EL (cell line): ENCODE results near the gene SMIM20.
"Not testable (repeated sequence)": the region's sequence is repeated elsewhere in the genome, so short reads cannot be mapped to it uniquely, and the experiment has no call there.

Experiments used
- DNase-seq: peaks from one replicate; pipeline ENCODE4 v3.0.0-alpha.2; 2016

The SMIM20 gene

DNA sequence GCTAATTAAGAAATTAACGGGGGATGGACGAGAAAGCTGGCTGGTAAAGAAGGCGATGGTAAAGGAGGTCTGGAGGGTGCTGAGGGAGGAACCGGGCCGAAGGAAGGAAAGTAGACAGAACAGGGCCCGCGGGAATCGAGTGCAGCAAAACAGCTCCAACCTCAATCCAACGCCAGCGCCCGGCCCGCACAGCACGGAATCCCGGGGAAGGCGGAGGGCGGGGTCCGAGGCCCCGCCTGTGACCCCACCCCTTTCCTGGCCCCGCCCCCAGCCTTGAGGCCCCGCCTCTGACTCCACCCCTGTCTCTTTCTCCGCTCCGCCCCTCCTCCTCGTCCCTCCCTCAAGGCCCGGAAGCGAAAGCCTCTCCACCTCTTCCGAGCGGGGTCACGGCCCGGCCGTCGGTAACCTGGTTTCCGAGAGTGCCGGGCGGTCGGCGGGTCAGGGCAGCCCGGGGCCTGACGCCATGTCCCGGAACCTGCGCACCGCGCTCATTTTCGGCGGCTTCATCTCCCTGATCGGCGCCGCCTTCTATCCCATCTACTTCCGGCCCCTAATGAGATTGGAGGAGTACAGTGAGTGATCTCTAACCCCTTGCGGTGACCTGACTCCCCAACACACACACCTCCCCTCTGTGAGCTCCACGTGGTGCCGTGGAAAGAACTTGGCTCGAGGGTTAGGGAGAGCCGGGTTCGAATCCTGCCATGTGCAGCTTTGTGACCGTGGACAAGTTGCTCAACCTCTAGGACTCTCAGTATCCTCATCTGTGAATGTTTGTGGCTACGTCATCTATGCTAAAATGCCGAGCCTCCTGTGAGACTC, at the start of gene SMIM20:
SMIM20 (plus strand) TSS at position 370 of the 819 bp plus-strand sequence; CDS start at position 464, 94 bp downstream.
- peak; percentile 85 for DNase-seq

DNA sequence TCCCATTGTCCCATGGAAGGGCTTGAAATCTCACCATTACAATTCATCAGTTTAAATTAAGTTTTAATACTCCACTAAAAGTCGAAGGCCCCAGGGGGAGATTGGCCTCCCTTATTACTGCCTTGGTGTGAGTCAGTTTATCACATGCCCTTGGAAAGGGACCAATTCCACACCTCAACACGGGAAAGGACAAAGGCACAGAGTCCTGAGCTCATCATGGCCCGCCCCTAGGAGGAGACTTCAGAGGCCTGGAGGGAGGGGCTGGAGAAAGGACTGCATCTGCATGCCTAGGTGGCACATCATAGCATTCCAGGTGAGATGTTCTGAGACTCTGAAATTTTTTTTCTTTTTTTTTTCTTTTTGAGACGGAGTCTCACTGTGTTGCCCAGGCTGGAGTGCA, 48.4 kb upstream of the SMIM20 start:
- DNase-seq: no peak

DNA sequence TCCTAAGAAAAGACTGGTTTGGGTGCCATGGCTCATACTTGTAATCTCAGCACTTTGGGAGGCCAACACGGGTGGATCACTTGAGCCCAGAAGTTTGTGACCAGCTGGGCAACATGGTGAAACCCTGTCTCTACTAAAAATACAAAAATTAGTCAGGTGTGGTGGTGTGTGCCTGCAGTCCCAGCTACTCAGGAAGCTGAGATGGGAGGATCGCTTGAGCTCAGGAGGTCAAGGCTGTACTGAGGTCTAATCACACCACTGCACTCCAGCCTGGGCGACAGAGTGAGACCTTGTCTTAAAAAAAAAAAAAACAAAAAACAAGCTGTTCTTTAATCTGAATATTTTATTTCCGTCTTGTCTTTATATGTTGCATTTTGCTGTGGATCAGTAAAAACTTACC, 47.6 kb upstream of the SMIM20 start:
- not testable (repeated sequence) for DNase-seq

DNA sequence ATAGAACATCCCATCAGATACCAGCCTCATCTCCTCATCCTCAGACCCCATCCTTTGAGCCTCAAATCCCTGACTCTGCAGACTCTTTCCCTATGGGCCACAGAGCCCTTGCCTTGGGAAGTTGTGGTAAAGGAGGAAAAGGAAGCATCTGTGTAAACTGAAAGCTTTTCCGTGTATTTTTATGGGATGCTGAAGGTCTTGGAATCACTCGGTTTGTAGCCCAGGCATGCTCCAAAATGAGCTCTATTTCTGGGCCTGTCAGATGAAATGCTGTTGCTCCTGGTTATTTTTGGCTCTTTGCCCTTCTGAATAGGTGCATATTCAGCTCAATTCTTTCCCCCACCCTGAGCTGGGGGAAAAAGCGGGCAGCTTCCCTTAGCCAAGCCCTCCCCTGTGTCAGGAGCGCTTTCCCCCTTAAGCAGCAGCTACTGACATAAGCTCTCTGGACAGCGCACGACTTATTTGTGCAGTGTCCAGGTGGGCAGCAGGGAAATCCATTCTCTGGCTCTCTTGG, 46.2 kb upstream of the SMIM20 start:
- no peak for DNase-seq

DNA sequence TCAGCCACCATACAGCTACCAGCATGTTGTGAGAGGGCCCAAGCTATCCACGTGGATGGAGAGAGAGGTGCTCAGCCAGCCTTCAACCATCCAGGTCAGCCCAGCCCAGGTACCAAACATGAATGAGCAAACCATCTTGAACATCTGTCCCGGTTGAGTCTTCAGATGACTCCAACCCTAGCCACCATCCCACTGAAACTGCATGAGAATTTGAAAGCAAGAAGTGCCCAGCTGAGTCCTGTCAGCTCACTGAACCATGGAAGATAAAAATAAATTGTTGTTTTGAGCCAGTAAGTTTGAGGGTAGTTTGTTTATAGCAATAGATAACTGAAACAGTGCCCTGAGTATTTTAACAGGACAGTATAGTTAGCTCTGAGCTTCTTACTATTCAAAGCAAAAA, 43.9 kb upstream of the SMIM20 start:
- DNase-seq: no peak

DNA sequence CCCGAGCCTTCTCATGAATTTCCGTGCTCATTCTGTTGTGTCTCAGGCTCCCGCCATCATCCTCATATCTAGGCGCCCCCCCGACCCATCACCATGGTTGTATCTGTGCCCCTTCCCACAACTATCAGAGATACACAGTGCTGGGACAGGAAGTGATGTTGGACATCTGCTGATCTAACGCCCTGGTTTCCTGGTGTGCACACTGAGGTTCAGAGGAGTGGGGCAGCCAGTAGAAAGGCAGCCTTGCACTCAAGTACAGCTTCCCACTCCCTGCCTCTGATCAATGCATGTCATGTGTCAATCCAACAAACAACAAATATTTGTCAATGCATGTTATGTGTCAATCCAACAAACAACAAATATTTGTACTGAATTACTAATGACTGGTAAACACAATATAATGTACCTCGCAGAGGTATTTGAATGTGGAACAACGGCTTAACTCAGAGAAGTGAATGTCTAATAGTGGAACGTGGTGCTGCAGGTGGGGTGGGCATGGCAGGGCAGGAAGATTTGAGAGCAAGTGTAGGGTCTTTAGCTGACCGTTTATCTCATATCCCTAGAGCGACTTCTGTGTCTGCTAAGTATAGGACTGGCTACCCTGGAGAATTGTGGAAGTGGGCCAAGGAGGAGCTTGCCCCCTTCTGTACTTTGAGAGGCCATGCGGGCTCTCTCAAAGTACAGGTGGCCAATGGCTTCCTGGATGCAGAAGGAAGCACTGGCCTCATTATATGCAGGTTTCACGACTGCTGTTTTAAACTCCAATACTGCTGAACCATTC, 41.0 kb upstream of the SMIM20 start:
- no peak for DNase-seq

DNA sequence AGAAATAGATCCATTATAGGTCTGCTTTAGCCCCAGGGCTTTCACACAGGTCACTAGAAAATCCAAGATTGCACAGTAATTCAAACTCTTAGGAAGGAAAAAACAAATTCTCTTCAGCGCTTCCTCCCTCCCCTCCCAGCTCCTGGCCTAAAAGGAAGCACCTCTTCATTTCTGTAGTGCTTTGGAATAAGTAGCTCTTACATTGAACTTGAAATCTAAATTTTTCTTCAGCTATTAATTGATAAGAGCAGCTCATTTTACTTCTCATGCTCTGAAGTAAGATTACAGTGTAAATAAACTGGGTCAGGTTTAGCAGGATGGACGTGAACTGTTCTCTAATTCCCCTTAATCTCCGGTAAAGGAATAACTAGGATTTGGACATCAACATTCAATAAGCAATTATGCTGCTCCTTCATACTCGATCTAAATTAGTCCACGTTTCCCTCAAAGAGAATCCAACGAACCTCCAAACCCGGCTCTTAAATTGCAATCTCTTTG, 40.3 kb upstream of the SMIM20 start:
- DNase-seq: no peak

DNA sequence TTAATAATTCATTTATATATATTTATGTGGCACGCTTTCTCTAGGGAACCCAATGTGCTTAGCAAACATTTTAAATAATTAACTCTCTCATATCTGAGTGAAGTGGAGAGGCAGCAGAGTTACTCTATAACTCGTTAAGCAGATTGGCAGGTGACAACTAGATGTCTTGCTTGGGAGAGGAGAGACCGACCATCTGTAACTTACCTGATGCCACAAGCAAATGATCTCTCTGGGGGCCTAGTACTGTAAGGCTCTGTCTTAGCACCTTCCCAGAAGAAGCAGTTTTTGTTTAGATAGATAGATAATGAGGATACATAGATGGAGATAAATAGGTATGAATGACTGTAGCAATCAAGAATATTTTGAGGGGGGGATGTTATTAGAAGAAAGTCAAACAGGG, 39.4 kb upstream of the SMIM20 start:
- DNase-seq: no peak

DNA sequence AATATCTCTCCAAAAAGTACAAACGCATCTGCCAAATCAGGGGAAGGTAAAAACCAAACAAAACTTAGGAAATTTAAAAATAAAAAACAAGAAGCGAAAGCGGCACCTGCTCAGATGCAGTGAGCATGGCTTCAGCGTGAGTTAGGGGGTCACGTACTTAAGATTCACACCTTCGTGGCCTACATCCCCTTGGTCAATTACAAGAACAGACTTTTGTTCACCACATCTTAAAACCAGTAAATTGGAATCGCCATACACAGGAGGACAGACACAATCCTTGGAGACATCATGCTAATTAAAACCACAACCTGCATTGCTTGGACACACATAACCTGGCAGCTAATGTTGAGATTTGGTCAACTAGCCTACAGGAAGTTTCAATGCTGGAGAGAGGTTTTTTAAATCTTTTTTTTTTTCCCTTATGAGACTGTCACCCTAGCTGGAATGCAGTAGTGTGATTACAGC, 38.7 kb upstream of the SMIM20 start:
- no peak for DNase-seq

DNA sequence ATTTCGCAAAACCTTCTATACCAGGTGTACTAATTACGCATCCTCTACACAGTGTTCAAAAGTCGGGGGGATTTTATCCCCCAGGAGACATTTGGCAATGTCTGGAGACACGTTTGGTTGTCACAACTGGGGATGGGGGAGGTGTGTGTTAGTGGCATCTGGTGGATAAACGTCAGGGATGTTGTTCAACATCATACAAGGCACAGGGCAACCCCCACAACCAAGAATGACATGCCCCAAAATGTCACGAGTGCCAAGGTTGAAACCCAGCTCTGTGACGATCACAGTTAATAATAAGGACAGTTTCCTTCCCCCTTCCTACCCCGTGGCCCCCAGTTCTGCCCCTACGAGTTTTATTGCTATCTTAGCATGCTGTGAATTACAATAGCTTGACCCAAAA, 35.3 kb upstream of the SMIM20 start:
- DNase-seq: no peak

DNA sequence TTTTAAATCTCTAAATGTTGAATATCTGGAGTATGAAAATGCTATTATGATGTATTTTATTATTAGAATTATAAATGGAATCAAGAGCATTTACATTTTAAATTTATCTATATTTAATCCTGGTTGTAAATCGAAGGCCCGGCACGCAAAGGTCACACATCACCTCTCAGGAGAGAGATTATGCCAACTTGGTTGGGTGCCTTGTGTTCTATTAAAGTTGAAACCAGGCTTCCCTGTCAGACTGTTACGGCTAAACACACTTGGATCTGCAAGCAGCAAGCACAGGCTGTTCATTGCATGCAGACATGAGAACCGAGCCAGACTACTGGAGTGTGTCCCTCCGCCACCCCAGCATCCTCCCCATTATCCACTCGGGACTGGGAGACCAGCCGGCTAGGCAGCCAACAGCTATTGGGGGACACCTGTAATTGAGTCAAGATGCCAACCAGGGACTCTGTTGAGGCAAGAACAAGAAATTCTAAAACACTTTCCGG, 34.9 kb upstream of the SMIM20 start:
- DNase-seq: no peak

DNA sequence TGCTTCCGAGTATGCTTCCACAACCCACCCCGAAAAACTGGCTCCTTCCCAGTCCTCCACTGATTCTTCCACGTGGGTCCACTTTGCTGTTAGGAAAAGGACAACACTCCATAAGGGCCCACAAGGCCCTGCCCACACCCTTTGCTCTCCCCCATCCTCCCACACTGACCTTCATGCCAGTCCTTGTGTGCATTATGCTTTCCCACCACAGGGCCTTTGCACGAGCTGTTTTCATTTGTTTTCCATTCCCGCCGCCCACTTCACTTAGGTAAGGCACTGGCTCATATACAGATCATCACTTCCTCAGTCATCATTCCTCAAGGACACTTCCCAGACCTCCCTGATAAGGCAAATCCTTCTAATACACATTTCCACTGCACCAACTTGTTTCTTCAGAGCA, 34.4 kb upstream of the SMIM20 start:
- DNase-seq: no peak

DNA sequence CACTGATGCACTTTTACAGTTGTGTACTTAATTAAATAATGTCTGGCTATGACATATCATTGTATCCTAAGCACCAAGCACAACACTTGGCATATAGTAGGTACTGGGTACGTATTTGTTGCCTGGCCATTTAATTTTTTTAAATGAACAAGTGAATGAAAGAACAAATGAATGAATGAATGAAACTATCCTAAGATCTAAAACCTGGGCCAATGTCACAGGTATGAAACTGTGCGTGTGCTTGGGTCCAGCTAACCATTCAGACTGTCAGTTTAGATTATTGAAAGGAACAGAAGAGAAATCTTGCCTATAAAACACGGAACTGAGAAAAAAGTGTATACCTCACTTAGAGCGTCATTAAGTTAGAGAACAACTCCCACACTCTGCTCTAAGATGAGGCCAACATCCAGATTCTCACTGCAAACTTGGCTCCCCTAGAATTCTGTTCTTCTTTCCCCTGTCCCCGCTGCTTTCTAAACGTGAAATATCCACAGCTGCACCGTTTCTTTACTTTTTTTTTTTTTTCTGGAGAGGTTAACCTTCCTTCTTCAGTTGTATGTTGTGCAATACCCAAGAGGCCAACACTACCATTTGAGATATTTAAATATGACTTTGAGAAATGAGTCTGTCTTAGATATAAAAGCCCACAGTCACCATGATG, 33.9 kb upstream of the SMIM20 start:
- no peak for DNase-seq

DNA sequence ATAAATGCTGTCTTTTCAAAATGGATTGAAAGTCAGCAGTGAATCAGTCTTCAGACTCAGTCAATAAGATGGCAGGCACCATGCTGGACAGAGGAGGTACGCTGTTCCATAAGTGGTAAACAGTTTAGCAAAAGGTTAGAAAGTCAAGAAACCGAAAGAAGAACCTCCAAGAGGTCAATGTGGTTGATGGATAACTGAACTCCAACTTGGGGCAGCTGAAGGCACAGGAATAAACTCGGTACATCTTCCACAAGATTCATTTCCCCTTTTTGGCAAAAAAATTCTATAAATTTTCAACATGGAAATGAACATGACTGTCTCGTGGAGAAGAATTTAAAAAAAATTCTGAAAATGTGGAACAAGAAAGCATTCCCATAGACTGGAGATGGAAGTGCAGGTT, 32.8 kb upstream of the SMIM20 start:
- no peak for DNase-seq

DNA sequence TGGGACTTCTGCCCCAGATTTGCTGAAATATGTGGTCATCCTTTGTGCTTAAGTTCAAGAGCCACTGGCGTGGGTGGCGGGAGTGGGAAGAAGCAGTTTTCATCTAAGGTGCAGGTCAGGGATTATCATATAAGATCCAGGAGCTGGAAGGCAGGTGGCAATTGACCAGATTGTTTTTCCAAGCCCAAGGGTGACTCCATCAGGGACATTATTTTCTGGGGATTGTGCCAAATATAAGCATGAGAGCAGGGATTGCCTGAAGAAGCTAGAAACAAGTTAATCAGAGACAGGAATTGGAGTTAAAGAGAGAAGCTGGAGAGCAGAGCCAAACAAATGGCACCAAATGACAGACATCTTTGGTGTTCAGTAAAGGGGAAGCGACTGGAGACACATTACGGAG, 31.8 kb upstream of the SMIM20 start:
- DNase-seq: no peak

DNA sequence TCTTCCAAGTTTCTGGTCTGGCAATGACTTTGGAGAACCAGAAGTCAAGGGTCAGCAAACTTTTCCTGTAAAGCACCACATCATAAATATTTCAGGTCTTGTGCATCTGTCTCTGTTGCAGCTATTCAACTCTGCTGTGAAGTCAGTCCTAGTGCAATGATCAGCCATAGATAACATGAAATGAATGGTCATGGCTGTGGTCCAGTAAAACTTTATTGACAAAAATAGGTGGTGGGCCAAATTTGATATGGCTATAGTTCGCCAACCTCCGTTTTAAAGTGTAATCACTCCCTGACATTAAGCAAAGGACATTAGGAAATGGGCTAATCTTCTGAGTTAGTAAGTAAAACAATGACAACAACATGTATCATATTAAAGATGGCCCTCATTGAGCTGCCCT, 30.5 kb upstream of the SMIM20 start:
- no peak for DNase-seq

DNA sequence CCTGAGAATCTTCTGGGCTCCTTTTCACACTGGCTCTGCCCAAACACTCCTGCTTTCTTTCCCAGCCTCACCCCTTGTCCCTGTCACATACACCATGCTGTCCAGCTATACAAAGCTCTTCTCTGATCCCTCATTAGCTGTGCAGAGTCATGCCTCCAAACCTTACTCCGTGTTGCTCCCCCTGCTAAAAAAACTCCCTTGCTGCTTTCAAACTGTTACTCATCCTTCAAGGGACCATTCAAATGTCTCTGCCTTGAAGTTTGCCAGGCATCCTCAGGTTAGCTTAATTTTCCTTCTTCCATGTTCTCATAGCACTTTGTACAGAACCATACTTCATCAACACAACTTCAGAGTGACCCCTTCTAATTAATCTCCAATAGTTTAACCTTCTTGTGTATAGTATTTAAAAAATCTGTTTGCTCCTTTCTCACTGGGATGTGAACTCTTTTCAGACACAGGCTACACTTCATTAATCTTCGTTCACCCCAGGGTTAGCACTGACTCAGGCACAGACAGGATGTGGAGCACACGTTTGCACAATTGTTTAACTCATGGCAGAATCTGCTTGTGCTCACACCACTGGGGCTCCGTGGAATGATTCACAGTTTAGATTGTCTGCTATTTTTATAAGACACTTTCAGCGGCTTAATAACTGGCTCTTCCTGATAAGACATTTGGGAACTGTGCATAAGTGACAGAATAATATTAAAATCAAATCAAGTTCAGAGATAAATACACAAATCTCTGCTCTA, 29.8 kb upstream of the SMIM20 start:
- peak; percentile 69 for DNase-seq

DNA sequence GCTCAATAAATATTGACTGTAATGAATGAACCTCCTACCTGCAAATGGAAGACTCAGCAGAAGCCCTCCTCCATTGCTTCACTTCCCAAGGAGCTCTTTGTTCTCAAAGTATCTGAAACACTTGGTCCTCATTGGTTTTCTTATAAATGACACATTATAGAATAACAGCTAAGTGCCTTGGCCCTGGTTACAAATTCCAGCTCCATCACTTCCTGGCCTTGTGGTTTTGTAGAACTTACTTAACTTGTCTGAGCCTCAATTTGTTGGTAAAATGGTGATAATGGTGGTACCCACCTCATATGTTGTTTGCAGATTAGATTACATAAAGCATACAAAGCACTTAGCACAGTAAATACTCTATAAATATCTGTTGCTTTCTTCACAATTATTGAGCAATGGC, 25.2 kb upstream of the SMIM20 start:
- DNase-seq: peak; percentile 13

DNA sequence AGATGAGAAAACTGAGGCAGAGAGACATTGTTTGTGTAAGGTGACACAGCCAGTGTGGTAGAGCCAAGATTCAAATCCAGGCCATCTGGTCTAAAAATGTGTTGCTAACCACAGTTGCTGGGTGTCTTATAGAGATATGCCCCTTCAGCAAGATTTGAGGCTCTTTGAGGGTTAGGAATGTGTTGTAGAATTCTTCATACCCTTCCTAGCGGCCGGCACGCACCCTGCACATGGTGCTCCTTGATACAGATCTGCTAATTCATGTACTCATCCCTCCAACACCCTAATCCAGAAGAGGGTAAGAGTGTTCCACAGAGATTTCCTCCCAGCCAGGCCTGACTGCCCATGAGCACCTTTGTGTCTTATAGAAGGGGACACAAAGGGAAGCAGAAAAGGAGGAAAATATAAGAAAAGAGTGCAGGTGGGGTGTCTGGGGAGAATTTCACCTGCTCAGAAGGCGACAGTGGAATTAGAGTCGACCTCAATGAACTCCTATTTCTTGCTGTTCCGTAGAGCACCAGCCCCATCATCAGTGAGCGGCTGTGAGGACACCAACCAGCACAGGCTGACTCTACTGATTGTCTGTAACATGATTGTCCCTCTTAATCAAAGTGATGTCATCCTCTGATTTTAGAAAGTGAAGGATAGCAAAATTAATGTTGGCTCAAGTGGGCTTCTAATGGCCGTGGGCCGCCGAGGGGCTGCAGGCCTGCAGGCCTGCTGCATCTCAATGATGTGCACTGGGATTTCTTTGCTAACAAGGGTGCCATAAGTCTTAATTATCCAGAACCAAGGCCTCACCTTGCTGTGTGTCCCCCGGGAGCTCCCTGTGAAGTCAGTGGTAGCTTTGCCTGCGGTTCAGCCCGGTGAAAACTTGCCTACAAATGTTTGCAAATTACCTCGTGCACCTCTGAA, 24.2 kb upstream of the SMIM20 start:
- DNase-seq: no peak

DNA sequence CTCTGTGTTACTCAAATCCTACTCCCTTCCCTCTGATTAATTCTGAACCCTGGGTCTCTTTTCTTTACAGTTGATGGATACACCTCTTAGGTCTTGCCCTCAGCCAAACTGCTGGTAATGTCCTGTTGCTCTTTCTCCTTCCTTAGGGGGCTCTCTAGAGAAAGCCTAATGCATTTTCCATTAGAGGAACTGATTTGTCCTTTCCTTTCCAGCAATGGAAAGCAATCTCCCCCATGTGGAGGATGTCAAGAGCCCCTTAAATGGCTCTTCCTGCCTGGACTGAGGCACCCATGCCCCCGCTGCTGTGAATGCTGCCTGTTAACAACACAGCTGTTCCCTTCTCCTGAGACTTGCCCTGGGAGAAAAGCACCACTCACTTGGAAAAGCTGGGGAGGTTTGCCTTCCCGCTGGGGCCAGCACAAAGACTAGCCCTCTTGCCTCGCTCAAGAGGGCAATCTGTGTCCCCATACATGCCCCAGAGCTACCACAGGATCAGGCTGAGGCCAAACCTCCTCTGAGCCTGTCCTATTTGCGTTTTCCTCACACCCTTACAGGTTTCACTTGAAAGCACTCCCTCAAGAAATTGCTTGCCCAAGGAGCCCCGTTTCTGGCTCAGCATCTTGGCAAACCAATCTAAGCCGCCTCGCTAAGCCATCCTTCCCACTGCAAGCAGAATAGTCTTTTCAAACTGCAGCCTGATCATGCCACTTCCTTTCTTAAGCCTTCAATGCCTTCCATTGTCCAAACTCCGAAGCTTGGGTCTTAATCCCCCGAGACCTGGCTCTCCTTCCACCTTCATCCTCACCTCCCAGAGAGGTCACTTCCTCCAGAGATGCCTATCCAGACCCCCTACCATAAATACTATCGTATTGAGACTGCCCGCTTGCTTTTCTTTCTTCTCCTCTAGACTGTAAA, 23.2 kb upstream of the SMIM20 start:
- no peak for DNase-seq
